Adrenal gland (tissue), 5 donors: ENCODE data around the gene RAP1GAP2.

Experiments used
- POLR2A ChIP-seq, 2 donors: fragments of 450-650 bp; IDR thresholded peaks; one replicate each; pipeline ENCODE4 v1.6.1; 2017; ENCODE audit warnings: antibody characterized with exemption in 2 of 2, mild to moderate bottlenecking in 2 of 2, moderate library complexity in 1 of 2
- TF ChIP-seq, protein P1 (sequence below), 6 experiments: fragments of 450-650 bp in 4 of 6; fragments of 200-600 bp in 2 of 6; sonication (generic) in 1 of 6; IDR thresholded peaks; 1 replicate in 5 of 6; 2 replicates in 1 of 6; pipeline versions ENCODE4 v1.5.1 to v1.8.0; 2016 to 2021; ENCODE audit warnings: antibody characterized with exemption in 6 of 6, mild to moderate bottlenecking in 2 of 6, moderate library complexity in 1 of 6
- donor health status: DM: no; HTN: no; CAD: no.

DNA sequence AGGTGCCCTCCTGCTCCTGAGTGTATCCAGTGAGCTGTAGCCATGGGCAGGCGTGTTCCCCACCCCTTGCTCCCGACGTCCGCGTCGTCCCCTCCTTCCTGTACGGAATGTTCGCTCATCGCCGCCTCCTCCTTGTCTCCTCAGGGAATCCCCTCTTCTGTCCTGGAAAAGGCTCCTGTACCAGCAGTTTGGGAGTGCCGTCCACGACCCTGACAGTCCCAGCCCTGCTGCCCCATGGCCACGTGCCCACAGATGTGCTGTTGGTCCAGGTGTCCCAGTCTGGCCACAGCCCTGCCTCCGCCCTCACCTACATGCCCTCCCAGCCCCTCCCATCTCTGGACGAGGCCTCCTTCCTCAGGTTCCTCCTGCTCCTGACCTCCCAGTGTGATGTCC is 237.0 kb downstream of the RAP1GAP2 start:
- TF ChIP-seq, protein P1, sequence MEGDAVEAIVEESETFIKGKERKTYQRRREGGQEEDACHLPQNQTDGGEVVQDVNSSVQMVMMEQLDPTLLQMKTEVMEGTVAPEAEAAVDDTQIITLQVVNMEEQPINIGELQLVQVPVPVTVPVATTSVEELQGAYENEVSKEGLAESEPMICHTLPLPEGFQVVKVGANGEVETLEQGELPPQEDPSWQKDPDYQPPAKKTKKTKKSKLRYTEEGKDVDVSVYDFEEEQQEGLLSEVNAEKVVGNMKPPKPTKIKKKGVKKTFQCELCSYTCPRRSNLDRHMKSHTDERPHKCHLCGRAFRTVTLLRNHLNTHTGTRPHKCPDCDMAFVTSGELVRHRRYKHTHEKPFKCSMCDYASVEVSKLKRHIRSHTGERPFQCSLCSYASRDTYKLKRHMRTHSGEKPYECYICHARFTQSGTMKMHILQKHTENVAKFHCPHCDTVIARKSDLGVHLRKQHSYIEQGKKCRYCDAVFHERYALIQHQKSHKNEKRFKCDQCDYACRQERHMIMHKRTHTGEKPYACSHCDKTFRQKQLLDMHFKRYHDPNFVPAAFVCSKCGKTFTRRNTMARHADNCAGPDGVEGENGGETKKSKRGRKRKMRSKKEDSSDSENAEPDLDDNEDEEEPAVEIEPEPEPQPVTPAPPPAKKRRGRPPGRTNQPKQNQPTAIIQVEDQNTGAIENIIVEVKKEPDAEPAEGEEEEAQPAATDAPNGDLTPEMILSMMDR (IDR thresholded peaks at IDR 0.05), result no peak
- no peak for TF ChIP-seq POLR2A (IDR thresholded peaks at IDR 0.05)
